GM21390 (cell line): Measurements from ENCODE around the gene SPHK2.
"Not testable (repeated sequence)": the region's sequence is repeated elsewhere in the genome, so short reads cannot be mapped to it uniquely, and the experiment has no call there.

Experiments
- ATAC-seq: cut with Tn5 transposase; IDR thresholded peaks from one replicate; pipeline ENCODE4 v1.9.1; 2021; ENCODE audit not compliant: unreplicated experiment

Gene SPHK2

DNA sequence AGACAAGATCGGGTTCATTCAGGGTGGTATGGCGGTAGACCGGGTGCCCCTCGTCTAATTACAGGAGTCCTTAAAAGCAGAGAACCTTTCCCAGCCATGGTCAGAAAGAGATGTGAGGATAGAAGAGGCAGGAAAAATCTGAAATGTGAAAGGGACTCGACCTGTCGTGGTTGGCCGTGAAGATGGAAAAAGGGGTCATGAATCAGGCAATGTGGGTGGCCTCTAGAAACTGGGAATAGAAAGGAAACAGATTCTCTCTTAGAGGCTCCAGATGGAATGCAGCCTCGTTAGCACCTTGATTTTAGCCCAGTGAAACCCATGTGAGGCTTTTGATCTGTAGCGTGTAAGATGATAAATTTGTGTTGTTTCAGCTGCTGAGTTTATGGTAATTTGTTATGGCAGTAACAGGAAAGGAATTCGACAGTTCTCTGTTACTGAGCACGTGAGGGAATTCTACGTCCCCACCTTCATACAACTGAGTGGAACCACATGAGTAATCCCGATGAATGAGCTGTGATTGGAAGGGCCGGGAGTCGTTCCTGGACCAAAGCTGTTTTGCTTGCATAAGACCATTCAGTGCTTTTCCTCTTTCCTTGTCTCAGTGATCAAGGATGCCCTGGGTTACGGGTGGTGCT, 37.7 kb downstream of the SPHK2 start:
- ATAC-seq = no peak

DNA sequence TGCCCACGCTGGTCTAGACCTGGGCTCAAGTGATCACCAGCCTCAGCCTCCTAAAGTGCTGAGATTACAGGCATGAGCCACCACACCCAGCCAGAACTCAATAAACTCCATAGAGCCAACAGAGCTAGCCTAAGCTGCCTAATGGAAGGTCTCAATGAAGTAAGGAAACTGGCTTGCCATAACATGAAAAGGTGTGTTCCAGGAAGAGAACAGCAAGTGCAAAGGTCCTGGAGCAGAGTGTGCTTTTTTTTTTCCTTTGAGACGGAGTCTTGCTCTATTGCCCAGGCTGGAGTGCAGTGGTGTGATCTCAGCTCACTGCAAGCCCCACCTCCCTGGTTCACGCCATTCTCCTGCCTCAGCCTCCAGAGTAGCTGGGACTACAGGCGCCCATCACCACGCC, 38.5 kb downstream of the SPHK2 start:
- ATAC-seq = not testable (repeated sequence)

DNA sequence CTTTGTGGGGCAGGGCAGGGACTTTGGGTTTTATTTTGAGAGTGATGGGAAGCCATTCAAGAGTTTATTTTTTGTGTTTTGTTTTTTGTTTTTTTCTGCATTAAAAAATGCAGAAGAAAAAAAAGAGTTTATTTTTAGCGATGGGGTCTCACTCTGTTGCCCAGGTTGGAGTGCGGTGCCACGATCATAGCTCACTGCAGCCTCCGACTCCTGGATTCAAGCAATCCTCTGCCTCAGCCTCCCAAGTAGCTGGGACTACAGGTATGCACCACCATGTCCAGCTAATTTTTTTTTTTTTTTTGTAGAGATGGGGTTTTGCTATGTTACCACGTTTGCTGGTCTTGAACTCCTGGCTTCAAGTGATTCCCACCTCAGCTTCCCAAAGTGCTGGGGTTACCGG, 39.2 kb downstream of the SPHK2 start:
- no peak for ATAC-seq

DNA sequence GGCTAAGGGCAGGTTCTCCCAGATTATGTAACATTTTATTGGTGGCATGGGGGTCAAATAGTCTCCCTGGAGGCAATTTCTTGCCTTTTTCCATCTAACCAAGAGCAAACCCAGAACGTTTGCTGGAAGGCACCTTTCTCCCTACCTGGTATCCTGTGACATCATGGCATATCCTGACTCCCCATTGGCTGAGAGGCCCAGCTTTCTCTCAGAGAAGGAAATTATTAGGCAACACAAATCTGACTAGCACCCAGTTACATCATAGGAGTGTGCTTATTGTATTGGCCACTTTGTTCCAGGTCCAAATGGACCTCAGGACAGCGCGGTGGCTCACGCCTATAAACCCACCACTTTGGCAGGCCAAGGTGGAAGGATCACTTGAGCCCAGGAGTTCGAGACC, 40.5 kb downstream of the SPHK2 start:
- ATAC-seq = no peak

DNA sequence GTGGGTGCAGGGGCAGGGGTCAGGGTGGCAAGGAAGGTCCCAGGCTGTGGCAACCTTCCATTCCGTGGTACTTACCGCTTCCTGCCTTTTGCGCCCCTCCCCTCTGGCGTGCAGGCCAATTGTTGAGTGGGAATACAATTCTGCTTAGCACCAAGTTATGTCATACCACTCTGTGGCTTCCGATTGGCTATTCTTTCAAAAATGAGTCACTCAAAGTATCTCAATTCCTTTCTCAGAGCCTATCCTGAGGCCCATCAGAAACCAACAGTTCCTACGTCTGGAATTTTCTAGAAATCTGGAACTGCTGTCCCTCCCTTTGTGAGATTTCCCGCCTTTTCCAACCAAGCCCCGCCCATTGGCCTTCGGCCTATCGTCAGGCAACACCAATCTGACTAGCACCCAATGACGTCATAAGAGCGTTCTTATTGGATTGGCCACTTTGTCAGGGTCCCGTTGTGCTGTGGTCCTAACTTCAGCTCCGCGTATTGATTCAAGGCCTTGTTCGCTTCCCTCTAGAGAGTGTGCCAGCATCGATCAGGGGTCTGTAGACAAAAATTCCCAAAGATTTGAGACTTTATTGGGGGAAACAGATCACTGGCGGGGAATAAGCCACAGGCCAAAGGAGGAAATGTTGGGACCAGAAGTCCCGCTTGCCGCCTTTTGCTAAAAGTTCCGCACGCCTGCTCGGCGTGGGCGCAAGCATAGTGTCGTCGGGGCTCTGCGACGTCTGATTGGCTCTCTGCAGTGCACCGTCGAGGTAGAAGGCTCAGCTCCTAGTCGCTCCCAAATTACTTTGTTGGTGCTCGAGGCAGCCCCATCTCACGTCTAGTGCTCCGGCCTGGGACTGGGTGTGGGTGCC, 41.8 kb downstream of the SPHK2 start:
- ATAC-seq = peak; percentile 77

DNA sequence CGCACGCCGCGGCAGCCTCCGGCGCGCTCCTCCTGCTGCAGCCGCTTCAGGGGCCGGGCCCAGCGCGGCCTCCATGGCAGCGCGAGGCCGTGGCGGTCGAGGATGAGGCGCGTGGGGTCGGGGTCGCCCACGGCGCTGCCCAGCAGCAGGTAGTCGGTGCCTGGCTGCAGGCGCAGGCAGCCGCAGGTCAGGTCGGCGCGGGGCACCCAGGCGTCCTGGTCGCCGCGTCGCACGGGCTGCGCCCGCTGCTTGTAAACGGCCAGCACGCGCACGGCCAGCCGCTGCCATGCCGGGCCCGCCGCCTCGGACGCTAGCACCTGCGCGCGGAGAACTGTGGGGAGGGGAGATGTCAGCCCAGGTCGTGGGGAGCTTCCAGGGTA, 42.4 kb downstream of the SPHK2 start:
- no peak for ATAC-seq

DNA sequence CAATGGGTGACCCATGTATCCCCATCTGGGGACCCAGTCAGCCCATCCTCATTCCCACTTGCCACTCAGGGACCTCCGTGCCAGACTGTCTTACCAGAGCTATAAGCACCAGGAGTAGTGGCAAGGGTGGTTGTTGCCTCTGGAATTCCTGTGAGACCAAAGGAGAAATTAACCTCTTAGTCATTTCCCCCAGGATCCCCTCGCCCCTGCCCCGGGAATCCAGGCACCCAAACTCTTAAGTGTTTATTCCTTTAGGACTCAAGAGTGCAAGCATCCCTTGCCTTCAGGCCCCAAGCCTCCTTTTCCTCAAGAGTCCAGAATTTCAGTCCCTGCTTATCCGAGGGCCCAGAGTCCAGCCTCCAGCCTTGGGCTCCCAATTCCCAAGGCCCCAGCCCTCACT, 44.4 kb downstream of the SPHK2 start:
- ATAC-seq = no peak

DNA sequence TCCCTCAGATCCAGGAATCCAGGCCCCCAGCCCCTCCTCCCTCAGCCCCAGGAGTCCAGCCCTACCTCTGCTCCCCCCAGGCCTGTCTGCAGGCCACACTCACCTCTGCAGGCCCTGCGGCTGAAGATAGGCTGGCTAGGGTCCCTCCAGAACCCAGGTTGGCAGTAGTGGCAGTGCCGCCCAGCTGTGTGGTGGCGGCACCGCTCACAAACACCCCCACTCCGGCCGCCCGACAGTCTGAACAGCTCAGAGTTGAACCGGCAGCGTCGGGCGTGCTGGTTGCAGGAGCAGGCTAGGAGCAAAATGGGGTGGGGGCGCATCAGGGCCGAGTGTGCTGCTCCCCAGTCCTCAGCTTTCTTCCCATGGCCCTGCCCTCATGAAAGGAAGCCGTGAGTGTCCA, 45.2 kb downstream of the SPHK2 start:
- ATAC-seq = no peak

DNA sequence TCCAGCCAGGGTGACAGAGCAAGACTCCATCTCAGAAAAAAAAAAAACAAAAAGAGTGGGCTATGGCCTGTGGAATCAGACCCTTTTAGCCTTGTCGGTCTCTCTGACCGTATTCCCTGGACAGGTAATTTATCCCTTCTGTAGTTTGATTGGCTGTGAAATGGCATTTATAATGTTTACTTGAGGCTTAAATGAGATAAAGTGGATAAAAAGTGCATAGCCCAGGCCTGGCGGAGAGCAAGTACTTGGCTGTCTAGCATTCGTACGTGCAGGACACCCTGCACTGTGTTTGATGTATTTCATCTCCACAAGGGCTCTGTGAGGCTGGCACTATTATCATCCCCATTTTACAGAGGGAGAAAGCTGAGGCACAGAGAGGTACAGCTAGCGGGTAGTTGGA, 46.5 kb downstream of the SPHK2 start:
- ATAC-seq = no peak

DNA sequence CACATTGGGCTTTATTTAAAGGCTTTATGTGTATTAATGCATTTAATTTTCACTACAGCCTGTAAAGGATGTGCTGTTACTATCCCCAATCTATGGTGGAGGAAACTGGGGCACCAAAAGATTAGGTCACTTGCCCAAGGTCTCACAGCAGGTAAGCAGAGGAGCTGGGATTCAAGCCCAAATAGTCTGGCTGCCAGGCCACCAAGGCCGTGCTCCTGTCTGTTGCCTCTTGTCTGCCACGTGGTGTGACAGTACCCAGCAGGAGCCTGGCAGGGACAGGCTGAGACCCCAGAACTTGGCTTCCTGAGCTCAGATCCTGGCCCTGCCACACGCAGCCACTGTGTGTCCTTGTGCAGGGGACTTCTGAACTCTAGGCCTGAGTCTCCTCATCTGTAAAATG, 49.0 kb downstream of the SPHK2 start:
- no peak for ATAC-seq

DNA sequence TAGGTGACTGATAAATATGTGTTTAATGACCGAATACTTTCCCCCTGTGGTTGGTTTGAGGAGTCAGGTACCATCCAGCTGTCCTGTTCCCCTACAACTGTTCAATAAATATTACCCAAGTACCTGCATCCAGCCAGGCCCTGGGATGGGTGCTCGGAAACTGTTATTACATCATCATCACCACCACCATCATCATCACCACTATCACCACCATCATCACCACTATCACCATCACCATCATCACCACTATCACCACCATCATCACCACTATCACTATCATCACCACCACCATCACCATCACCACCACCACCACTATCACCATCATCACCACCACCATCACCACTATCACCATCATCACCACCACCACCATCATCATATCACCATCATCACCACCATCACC, 49.5 kb downstream of the SPHK2 start:
- ATAC-seq = no peak

DNA sequence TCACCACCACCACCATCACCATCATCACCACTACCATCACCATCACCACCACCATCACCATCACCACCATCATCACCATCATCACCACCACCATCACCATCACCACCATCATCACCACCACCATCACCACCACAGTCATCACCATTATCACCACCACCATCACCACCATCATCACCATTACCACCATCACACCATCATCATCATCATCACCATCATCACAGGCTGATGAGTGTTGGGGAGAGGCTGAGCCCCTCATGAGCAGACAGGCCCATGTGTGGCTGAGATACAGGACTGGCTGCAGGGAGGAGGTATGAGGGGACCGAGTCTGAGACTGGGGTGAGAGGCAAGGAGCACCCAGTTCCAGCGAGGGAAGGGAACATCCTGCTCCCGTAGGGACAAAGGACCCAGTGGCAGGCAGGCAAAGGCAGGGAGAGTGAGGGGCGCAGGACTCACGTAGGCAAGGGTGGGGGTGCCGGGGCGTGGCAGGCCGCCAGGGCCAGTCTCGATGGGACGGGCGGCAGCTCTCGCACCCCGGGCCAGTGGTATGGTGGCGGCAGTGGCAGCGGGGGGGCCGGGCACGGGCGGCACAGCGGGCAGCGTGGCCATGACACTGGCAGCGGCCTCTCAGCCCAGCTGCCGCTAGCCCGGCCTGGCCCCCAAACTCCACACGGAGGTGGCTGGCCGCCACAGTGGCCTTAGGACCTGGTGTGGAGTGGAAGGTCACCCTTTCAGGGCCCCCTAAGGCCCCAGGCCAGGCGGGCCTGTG, 50.8 kb downstream of the SPHK2 start:
- no peak for ATAC-seq

DNA sequence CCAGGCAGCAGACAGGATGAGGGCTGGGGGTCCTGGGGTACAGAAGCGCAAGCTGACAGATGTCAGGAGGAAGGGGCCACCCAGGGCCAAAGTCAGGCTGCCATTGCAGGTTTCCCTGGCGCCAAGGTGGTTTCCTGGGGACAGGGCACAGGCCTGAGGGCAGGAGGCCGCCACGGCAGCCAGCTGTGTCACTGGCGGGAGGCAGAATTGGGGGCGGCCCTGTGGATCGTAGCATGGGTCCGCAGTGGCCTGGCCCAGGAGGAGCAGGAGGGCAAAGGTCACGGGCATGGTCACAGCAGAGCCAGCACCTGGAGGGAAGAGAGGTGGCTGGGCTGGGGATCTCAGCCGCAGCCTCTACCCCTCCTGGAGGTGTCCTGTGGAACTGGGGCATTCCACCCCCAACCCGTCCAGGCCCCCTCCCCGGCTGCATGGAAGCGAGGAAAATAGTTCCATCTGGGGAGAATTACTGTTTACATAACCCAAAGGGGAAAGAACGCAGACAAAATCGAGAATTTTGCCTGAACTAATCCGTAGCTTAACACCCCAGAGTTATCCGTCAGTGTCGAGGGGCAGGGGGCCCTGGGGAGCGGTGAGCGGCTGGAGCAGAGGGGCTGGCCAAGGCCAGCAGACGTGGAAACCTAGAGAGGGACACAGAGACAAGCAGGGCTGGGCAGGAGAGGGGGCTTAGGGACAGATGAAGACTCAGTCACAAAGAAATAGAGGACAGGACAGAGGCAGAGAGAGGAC, 51.6 kb downstream of the SPHK2 start:
- no peak for ATAC-seq

DNA sequence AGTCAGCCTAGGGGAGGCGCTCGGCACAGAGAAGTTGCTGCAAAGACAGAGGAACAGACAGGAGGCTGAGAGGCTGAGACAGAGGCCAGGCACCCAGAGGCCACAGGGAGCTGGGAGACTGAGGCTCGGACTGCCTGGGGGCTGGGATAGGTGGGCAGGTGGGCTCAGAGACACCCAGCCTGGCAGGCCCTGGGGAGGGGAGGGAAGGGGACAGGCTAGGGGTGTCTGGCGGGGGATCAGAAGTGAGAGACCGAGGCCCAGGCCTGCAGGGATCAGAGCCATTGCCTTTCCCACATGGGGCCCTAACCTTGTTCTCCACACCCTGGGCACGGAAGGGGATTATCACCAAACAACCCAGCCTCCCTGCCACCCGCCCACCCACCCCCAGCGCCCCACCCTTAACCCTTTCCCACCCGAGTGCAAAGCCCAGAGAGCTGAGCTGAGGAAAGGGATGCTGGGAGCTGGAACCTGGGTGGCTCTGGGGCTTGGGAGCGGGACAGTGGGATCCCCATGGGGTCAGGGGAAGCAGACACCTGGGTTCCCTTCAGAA, 52.2 kb downstream of the SPHK2 start:
- no peak for ATAC-seq

DNA sequence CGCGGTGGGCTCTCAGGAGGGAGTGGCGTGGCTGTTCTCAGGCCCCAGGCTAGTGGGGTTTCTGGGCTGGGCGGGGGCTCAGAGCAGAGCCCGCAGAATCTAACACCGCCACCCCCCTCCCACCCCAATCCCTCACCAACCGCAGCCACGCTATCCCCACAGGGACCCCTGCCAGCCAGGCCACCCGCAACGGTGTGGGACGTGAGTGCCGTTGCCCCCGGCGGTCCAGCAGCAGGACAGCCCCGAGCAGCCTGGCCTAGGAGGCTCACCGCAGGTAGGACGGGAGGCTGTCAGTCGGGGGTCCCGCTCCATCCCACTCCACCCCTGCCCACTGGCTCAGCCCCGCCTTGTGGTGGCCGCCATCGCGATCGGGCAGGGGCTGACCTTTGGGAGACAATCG, 53.7 kb downstream of the SPHK2 start, which contains the start of gene NTN5:
Gene NTN5, minus strand, starts transcription at position 24 of the 400 bp plus-strand sequence. CDS start 2,031 bp downstream, outside the sequence.
- no peak for ATAC-seq

DNA sequence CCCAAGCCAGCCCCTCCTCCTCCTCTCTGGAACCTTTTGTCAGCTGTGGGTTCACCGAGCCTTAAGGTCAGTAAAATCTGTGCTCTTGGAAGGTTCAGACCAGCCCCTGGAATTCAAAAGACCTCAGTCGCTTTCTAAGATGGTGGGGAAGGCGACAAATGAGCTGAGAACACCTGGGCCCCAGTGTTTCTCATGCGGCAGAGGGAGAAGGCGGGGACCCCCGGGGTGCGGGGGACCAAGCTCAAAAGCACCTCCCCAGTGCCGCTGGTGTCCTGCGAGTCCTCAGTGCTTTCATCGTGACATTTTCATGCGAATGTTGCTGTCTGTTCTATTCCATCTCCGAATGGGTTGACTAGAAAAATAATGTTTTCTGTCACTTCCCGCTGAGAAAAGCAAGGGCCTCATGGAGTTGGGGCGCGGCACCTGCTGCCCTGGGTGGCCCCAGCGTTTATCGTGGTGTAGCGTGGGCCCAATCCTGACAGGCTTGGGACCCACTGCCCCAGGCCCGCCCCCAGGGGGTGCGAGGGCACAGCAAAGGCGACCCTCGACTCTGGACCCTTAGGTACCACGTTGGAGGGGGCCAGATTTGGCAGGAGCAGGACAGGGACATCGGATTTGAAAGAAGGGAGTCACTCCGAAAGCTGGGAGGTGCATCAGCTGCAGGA, 54.3 kb downstream of the SPHK2 start:
- no peak for ATAC-seq

DNA sequence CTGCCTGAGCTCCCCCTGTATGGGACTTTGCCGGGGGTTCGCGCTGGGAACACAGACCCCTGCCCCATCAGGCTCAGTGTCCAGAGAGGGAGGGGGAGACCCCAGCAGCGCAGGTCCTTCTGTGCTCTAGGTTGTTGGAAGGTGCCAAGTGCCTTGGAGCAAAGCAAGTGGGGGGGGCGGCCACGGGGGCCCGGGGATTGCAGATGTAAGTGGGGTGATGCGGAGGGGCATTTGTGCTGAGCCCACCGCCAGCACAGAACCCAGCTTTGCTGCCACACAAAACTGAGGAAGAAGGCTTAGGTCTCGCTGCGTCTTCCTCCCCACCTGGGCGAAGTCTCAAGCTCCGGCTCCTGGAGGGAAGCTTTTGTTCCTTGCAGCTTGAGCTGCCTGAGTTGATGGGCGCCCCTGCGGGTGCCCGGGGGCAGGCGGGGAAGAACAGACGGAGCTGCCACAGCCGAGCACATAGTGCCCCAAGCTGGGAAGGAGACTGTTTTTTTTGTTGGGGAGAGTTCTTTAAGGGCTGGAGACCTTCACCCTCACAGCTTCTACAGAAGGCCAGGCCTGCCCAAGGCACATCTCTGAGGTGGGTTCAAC, 55.0 kb downstream of the SPHK2 start:
- ATAC-seq = no peak

DNA sequence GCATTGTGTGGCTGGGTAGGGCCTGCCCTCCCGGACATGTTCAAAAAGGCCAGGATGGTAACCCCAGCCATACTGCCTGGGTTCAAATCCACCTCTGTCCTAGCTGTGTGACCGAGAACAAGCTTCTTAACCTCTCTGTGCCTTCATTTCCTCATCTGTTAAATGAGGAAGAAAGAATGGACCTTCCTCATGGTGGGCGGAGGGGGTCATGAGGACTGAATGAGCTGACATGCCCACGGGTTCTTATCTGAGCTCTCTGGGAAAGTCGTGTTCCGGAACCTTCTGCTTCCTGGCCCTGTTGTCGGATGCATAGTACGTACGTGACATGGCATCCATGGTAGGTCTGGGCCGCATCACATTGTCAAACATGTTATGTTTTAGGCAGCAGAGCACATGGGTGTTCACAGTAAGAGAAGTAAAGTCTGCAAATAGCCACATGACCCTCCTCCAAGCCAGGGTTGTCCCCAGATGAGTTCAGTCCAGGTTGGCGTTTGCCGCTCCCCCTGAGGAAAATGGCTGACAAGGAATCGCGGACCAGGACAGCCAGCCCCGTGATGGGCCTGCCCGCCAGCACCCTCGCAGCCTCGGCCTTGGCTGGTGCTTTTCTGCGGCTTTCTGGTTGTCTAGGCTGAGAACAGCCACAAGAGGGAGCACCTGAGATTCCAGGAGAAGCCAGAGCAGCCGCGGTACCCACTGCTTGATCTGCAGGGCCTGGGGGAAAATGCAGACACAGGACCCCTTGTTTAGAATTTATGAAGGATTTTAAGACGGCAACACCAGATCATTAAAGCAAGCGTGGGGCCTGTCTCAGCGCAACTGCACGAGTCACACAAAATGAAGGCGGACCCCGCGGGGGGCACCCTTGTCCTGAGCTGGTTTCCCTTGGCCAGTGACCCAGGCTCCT, 55.9 kb downstream of the SPHK2 start:
- ATAC-seq = no peak

DNA sequence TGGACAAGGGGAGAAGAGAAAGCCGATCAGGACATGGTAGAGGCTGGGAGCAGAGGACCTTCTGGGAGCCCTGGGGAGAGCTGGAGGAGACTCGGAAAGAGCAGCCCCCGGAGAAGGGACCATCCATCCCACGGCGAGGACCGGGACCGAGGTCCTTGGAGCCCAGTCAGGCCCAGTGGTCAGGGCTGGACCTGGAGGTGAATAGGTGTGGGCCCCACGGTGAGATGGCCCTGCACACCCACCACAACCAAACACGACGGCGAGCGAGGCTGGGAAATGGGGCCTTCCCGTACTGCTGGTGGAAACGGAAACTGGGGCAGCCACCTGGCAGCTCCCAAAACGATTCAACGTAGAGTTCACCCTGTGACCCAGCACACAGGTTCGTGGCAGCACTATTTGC, 57.2 kb downstream of the SPHK2 start:
- no peak for ATAC-seq
